H1 (cell line): ENCODE data around the gene REG3G. TPM values are rescaled to one million over a fixed set of nuclear protein-coding genes. Genes with fewer than 3 reads are reported as not detected.

Experiments
- ASH2L ChIP-seq: fragments of 200-600, 300-600 bp; sonication (generic); IDR thresholded peaks from one replicate; pipeline ENCODE4 v1.7.1; 2017; ENCODE audit warnings: low read length
- CHD2 ChIP-seq: IDR thresholded peaks from 2 replicates; pipeline ENCODE4 v1.6.1; 2012; ENCODE audit warnings: low read length, improper control_type of control experiment
- SIN3A ChIP-seq, 2 experiments: IDR thresholded peaks in 1 of 2; conservative IDR thresholded peaks in 1 of 2; 2 replicates each; pipeline ENCODE4 v1.6.1; 2011 to 2012; ENCODE audit warnings: low read length in 2 of 2, improper control_type of control experiment in 1 of 2, low read depth in 1 of 2, mild to moderate bottlenecking in 1 of 2
- SP4 ChIP-seq: IDR thresholded peaks from 2 replicates; pipeline ENCODE4 v1.6.1; 2012; ENCODE audit warnings: low read length, inconsistent platforms
- polyA plus RNA-seq, 7 experiments: library from polyadenylated mRNA; depleted of rRNA in 3 of 7; stranded (reverse) in 5 of 7; unstranded in 2 of 7; fragments of >200 nt in 5 of 7; fragments of 200-250 nt in 2 of 7; gene quantifications; 1 replicate in 5 of 7; 2 replicates in 1 of 7; 4 replicates in 1 of 7; pipeline versions ENCODE4 v1.2.1 to v1.2.3, GENCODE V29; 2011 to 2013; ENCODE audit warnings: missing spikeins in 2 of 7, mixed read lengths in 2 of 7
- total RNA-seq: library from RNA; stranded (reverse); fragmentation: NEBNext Ultra II Directional; extraction: Animal tissue kit (Norgen Biotek cat#: 25700); gene quantifications from 2 replicates; pipeline ENCODE4 v1.2.1, GENCODE V29; 2021

REG3G gene
- total and polyA plus RNA-seq, 2 of the 8 experiments (the other 6 are each of a cell fraction or from before 2014, with no cell fraction given): not detected

DNA sequence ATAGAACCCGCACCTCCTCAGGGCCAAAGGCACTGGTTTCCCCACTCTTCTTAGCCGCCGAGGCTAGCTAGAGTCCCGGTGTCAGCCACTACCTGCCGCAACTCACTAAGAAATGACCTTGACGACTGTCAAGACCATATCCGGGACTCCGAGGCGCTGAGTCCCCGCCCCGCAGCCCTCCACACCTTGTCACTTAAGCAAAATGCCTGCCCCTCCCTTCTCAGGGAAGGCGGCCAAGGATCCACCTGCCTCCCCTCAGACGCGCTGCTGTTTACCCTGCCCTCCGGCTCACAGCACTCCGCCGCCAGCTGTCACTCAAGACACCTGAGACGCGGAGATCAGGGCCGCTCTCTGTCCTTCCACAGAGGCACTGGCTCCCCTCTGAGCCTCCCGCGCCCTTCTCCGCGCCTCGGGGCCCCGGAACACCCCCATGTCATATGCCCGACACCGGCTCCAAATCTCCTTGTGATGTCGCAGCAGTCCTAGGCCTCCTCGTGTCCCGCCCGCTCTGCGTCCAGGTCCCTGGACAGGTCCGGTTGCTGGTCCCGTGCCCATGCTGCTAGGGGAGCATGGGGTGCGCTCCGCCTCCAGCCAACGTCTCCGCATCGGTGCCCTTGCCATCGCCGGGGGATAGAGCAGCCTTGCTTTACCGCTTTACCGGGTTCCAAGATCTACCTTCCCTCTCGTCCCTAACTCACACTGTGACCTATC lies 32.5 kb upstream of the REG3G start (continued):
- TF ChIP-seq SIN3A (conservative IDR thresholded peaks at IDR 0.05 in 1 of 2, IDR thresholded peaks at IDR 0.05 in 1 of 2; ENCODE audit: low read depth in 1 of 2, low read length in 2 of 2) (peak in 1 of 2 experiments; percentile 25; a peak in 1 of 4 replicates), SP4 (no peak), ASH2L (peak; percentile 53), CHD2 (no peak)
